ENCODE results near the gene IL5. TPM values are rescaled to one million over a fixed set of nuclear protein-coding genes. Genes with fewer than 3 reads are reported as not detected.

IL5 gene
- total and polyA plus RNA-seq, 2 of the 4 experiments (the other 2 are of a cell fraction): not detected

DNA sequence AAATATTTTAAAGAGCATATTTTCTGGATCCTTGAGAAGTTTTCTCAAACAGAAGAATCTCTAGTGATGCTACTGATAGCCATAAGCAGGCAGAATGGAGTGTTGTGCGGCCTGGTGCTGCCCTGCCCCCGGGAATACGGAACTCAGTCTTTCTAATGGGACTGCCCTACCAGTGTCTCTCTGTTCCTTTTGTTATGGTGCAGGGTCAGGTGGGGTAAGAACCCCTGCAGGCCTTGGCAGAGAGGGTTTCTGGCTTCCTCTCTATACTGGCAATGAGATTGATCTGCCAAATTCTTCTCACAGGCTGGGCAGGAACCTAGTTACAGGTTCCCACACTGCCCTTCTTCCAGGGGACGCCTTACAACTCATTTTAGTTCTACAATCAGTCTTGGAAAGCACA, 2.6 kb downstream of the IL5 start:
- DNase-seq (no peak), ATAC-seq (ENCODE audit: low read depth) (no peak)
- Histone ChIP-seq H3K14ac (replicated peaks; ENCODE audit: low read depth, low read length) (no peak overlapping the region), H4K8ac (ENCODE audit: low read depth in 2 of 2, low read length in 2 of 2) (no peak overlapping the region), H3K56ac (ENCODE audit: extremely low read depth, insufficient read depth, low read length) (no peak overlapping the region), H3K4ac (ENCODE audit: low read depth, low read length) (no peak overlapping the region), H3K27ac (ENCODE audit: insufficient read depth, low read length) (no peak overlapping the region), H2AFZ (replicated peaks; ENCODE audit: low read length, poor library complexity) (no peak overlapping the region), H3K9ac (ENCODE audit: low read depth, low read length) (no peak overlapping the region), H2AK9ac (replicated peaks; ENCODE audit: low read depth, low read length, poor library complexity) (no peak overlapping the region), H4K20me1 (ENCODE audit: insufficient read depth, low read length) (no peaks in the 10 kb centered on the region), H3K79me1 (ENCODE audit: low read depth in 1 of 2, low read length in 2 of 2) (no peaks in the 10 kb centered on the region), H3K36me3 (ENCODE audit: control insufficient read depth, insufficient read depth, low read length) (no peaks in the 10 kb centered on the region), H3K9me1 (ENCODE audit: insufficient read depth, low read length) (no peaks in the 10 kb centered on the region; the same call in 1 of the 2 replicates), H4K5ac (ENCODE audit: low read depth, low read length) (no peak overlapping the region), H2AK5ac (ENCODE audit: low read depth, low read length) (no peak overlapping the region), H4K91ac (ENCODE audit: insufficient read depth, low read depth, low read length) (no peak overlapping the region), H3K4me1 (ENCODE audit: control insufficient read depth, insufficient read depth, low read length) (no peaks in the 10 kb centered on the region), H3K4me3 (ENCODE audit: insufficient read depth, low read depth, low read length) (no peak overlapping the region), H3K27me3 (ENCODE audit: control insufficient read depth, insufficient read depth, low read length) (peaks cover 30% of the 10 kb centered on the region), H3K23ac (ENCODE audit: low read depth, low read length) (no peak overlapping the region), H3K4me2 (ENCODE audit: low read depth, low read length) (no peak overlapping the region), H3K9me3 (ENCODE audit: control insufficient read depth, insufficient read depth, low read length) (no peaks in the 10 kb centered on the region), H3K18ac (ENCODE audit: low read depth, low read length) (no peak overlapping the region), H2BK15ac (ENCODE audit: low read depth, low read length) (no peak overlapping the region), H2BK5ac (ENCODE audit: low read depth, low read length, poor library complexity, severe bottlenecking) (no peak overlapping the region), H2BK120ac (ENCODE audit: low read depth, low read length) (no peak overlapping the region), H2BK20ac (ENCODE audit: low read depth, low read length) (no peak overlapping the region)
- ChIA-PET POLR2A (ENCODE audit: unreplicated experiment) (no interaction called here), CTCF (no interaction called here)
- TF ChIP-seq BHLHE40 (IDR thresholded peaks at IDR 0.05; ENCODE audit: low read depth, low read length) (no peak), MAFK (IDR thresholded peaks at IDR 0.05; ENCODE audit: low read depth, low read length) (no peak), RFX5 (IDR thresholded peaks at IDR 0.05; ENCODE audit: low read depth, low read length) (no peak), NFE2L2 (IDR thresholded peaks at IDR 0.05; ENCODE audit: low read depth, low read length) (no peak), RCOR1 (IDR thresholded peaks at IDR 0.05; ENCODE audit: insufficient replicate concordance, low read length) (no peak), CTCF (conservative IDR thresholded peaks at IDR 0.05; ENCODE audit: low read depth, low read length) (no peak), POLR2A (IDR thresholded peaks at IDR 0.05; ENCODE audit: low read depth, low read length) (no peak)
- BruUV-seq (replicated peaks): no TSS peak
- dilution Hi-C loops (cut with HindIII; ENCODE audit: low sequenced_read_pairs, unreplicated experiment) (no loop called here), in situ Hi-C loops (cut with MboI; ENCODE audit: low sequenced_read_pairs) (no loop called here), intact Hi-C loops (cut with micrococcal nuclease) (no loop called here)
- WGBS, 2 experiments (ENCODE audit: extremely low coverage in 2 of 2, insufficient read length in 1 of 2): no CpG with 5 or more reads among the region's 4 CpGs

Data from IMR-90 (cell line).